Measurements from ENCODE around the gene CDC42EP5. TPM values are rescaled to one million over a fixed set of nuclear protein-coding genes. Genes with fewer than 3 reads are reported as not detected.

The CDC42EP5 gene
- total and polyA plus RNA-seq, 7 experiments from 2014 or later, result not detected

- no peak overlapping the region for H3K27ac Mint-ChIP-seq
- peaks cover 14 to 22% (median 20%) of the 10 kb centered on the region in 7 donors for H3K4me1 Mint-ChIP-seq
- CTCF ChIA-PET, result no interaction called here
- peaks cover 0 to 10% (median 3%) of the 10 kb centered on the region in 11 donors for H3K9me3 Mint-ChIP-seq
- no peak overlapping the region for H3K4me3 ChIP-seq (ENCODE audit: low read length)
- H3K27me3 Mint-ChIP-seq, result peaks cover 36 to 47% (median 40%) of the 10 kb centered on the region in 5 donors
- peaks cover 0 to 11% of the 10 kb centered on the region in 2 donors for H3K4me1 ChIP-seq (ENCODE audit: control insufficient read depth in 2 of 2, insufficient read depth in 2 of 2, low read length in 2 of 2)
- peaks cover 0 to 13% (median 3%) of the 10 kb centered on the region in 5 donors for H3K36me3 Mint-ChIP-seq
- H3K9me3 ChIP-seq (ENCODE audit: control insufficient read depth in 2 of 3, low read length in 3 of 3), result no peaks in the 10 kb centered on the region
- H3K27me3 ChIP-seq (ENCODE audit: control insufficient read depth in 2 of 2, insufficient read depth in 2 of 2, low read length in 2 of 2), result peaks cover 0 to 15% of the 10 kb centered on the region in 2 donors
- intact Hi-C loops (cut with micrococcal nuclease), result no loop called here
- no peaks in the 10 kb centered on the region for H3K36me3 ChIP-seq (ENCODE audit: control insufficient read depth in 2 of 3, insufficient read depth in 3 of 3, low read length in 3 of 3)
- POLR2A ChIA-PET, result no interaction called here
- ATAC-seq (no peak), DNase-seq (no peak)
- peak overlapping the region in 6 of 10 donors; percentile 1 to 60 (median 16) for H3K4me3 Mint-ChIP-seq
- no peak overlapping the region for H3K27ac ChIP-seq (ENCODE audit: low read depth, low read length)
Observed at GRCh38 chr19:54416695-54417491, 56.2 kb downstream of the CDC42EP5 start.

- Histone ChIP-seq H3K9me3 (ENCODE audit: control insufficient read depth in 2 of 3, low read length in 3 of 3) (no peaks in the 10 kb centered on the region), H3K27ac (ENCODE audit: low read depth, low read length) (no peak overlapping the region), H3K27me3 (ENCODE audit: control insufficient read depth in 2 of 2, insufficient read depth in 2 of 2, low read length in 2 of 2) (peaks cover 0 to 15% of the 10 kb centered on the region in 2 donors), H3K4me3 (ENCODE audit: low read length) (no peak overlapping the region), H3K4me1 (ENCODE audit: control insufficient read depth in 2 of 2, insufficient read depth in 2 of 2, low read length in 2 of 2) (peaks cover 0 to 11% of the 10 kb centered on the region in 2 donors), H3K36me3 (ENCODE audit: control insufficient read depth in 2 of 3, insufficient read depth in 3 of 3, low read length in 3 of 3) (no peaks in the 10 kb centered on the region)
- H3K27me3 Mint-ChIP-seq, result peaks cover 38 to 47% (median 40%) of the 10 kb centered on the region in 5 donors
- intact Hi-C loops (cut with micrococcal nuclease), result no loop called here
- peak overlapping the region in 2 of 10 donors; percentile 53 to 71 for H3K4me3 Mint-ChIP-seq
- ATAC-seq (no peak), DNase-seq (no peak)
- H3K27ac Mint-ChIP-seq, result no peak overlapping the region
- H3K36me3 Mint-ChIP-seq, result peaks cover 0 to 13% (median 3%) of the 10 kb centered on the region in 5 donors
- CTCF ChIA-PET, result no interaction called here
- peaks cover 0 to 10% (median 3%) of the 10 kb centered on the region in 11 donors for H3K9me3 Mint-ChIP-seq
- H3K4me1 Mint-ChIP-seq, result peaks cover 14 to 22% (median 20%) of the 10 kb centered on the region in 7 donors
- POLR2A ChIA-PET, result interaction anchor here (1.3 kb wide), 1 partner anchor 33 kb away, joined by 3 read pairs; the partner anchor contains the start of gene LENG8
Observed at GRCh38 chr19:54415901-54416673, 57.0 kb downstream of the CDC42EP5 start.

GRCh38 chr19:54415208-54415900, 57.7 kb downstream of the CDC42EP5 start, which contains the start of gene TTYH1:
Gene TTYH1, plus strand, starts transcription at chr19:54415464. Its CDS starts 89 bp downstream, at chr19:54415553.
- intact Hi-C loops (cut with micrococcal nuclease), result no loop called here
- Mint-ChIP-seq H3K27me3 (peaks cover 39 to 52% (median 43%) of the 10 kb centered on the region in 5 donors), H3K36me3 (peaks cover 0 to 13% (median 3%) of the 10 kb centered on the region in 5 donors), H3K9me3 (peaks cover 0 to 10% (median 3%) of the 10 kb centered on the region in 11 donors), H3K4me3 (peak within 1 kb of the TSS in 4 of 10 donors; percentile 26 to 71 (median 42)), H3K4me1 (peaks cover 14 to 22% (median 20%) of the 10 kb centered on the region in 7 donors), H3K27ac (no peak within 1 kb of the TSS)
- Histone ChIP-seq H3K9me3 (ENCODE audit: control insufficient read depth in 2 of 3, low read length in 3 of 3) (no peaks in the 10 kb centered on the region), H3K27me3 (ENCODE audit: control insufficient read depth in 2 of 2, insufficient read depth in 2 of 2, low read length in 2 of 2) (peaks cover 3 to 15% of the 10 kb centered on the region in 2 donors), H3K4me3 (ENCODE audit: low read length) (no peak within 1 kb of the TSS), H3K27ac (ENCODE audit: low read depth, low read length) (no peak within 1 kb of the TSS), H3K4me1 (ENCODE audit: control insufficient read depth in 2 of 2, insufficient read depth in 2 of 2, low read length in 2 of 2) (peaks cover 0 to 11% of the 10 kb centered on the region in 2 donors), H3K36me3 (ENCODE audit: control insufficient read depth in 2 of 3, insufficient read depth in 3 of 3, low read length in 3 of 3) (no peaks in the 10 kb centered on the region)
- DNase-seq, result peak in 5 of 9 donors; percentile 10 to 55 (median 29)
- ChIA-PET POLR2A (interaction anchor here (1.3 kb wide), 1 partner anchor 33 kb away, joined by 3 read pairs; the partner anchor contains the start of gene LENG8), CTCF (no interaction called here)
- peak; percentile 72 for ATAC-seq

Other genes with a start within 250 kb of the CDC42EP5 start
- gene LILRA6, start 230.5 kb downstream of the CDC42EP5 start, total RNA-seq, result 10 to 100 TPM in 1 of 5 experiments, 1 to 10 TPM in 1, under 1 TPM in 3; 0.24 to 27.0 (median 0.97) TPM
- gene LILRA6, start 230.5 kb downstream of the CDC42EP5 start, polyA plus RNA-seq, result under 1 TPM; 0.12 to 0.36 TPM
- 1 to 10 TPM in 3 of 5 experiments, under 1 TPM in 1, not detected in 1; 0.08 to 1.8 (median 1.2) TPM for gene LILRB5, start 216.0 kb downstream of the CDC42EP5 start, total RNA-seq
- not detected for gene LILRB5, start 216.0 kb downstream of the CDC42EP5 start, polyA plus RNA-seq
- 100 to 1,000 TPM in 1 of 5 experiments, 10 to 100 TPM in 1, 1 to 10 TPM in 2, not detected in 1; 1.5 to 131 (median 6.0) TPM for gene LILRB2, start 192.2 kb downstream of the CDC42EP5 start, total RNA-seq
- gene LILRB2, start 192.2 kb downstream of the CDC42EP5 start, polyA plus RNA-seq, result under 1 TPM in 1 of 2 donors, not detected in 1; 0.12 TPM
- gene LILRA5, start 160.1 kb downstream of the CDC42EP5 start, total RNA-seq, result 10 to 100 TPM in 1 of 5 experiments, 1 to 10 TPM in 1, under 1 TPM in 2, not detected in 1; 0.32 to 82.1 (median 5.1) TPM
- under 1 TPM in 1 of 2 donors, not detected in 1; 0.34 TPM for gene LILRA5, start 160.1 kb downstream of the CDC42EP5 start, polyA plus RNA-seq
- gene LILRA4, start 134.1 kb downstream of the CDC42EP5 start, total RNA-seq, result 1 to 10 TPM in 2 of 5 experiments, not detected in 3; 3.5 to 8.9 TPM
- not detected for gene LILRA4, start 134.1 kb downstream of the CDC42EP5 start, polyA plus RNA-seq
- gene LAIR1, start 108.4 kb downstream of the CDC42EP5 start, total RNA-seq, result 10 to 100 TPM; 47.0 to 92.3 (median 82.3) TPM
- gene LAIR1, start 108.4 kb downstream of the CDC42EP5 start, polyA plus RNA-seq, result 10 to 100 TPM; 48.6 to 98.1 TPM
- 1 to 10 TPM in 1 of 5 experiments, under 1 TPM in 1, not detected in 3; 0.10 to 1.8 TPM for gene TTYH1, start 57.8 kb downstream of the CDC42EP5 start, total RNA-seq
- gene TTYH1, start 57.8 kb downstream of the CDC42EP5 start, polyA plus RNA-seq, result under 1 TPM; 0.23 to 0.40 TPM
- gene LENG8, start 24.1 kb downstream of the CDC42EP5 start, total RNA-seq, result 100 to 1,000 TPM; 238 to 685 (median 503) TPM
- gene LENG8, start 24.1 kb downstream of the CDC42EP5 start, polyA plus RNA-seq, result 10 to 100 TPM in 1 of 2 donors, 1 to 10 TPM in 1; 6.2 to 16.8 TPM
- 1 to 10 TPM; 3.5 to 6.1 (median 4.3) TPM for gene LENG9, start 9.5 kb downstream of the CDC42EP5 start, total RNA-seq
- gene LENG9, start 9.5 kb downstream of the CDC42EP5 start, polyA plus RNA-seq, result under 1 TPM; 0.09 to 0.16 TPM
- 10 to 100 TPM in 1 of 5 experiments, 1 to 10 TPM in 2, under 1 TPM in 1, not detected in 1; 0.85 to 12.8 (median 2.2) TPM for gene LAIR2, start 29.5 kb upstream of the CDC42EP5 start, total RNA-seq
- gene LAIR2, start 29.5 kb upstream of the CDC42EP5 start, polyA plus RNA-seq, result 1 to 10 TPM; 2.5 to 5.5 TPM
- gene LILRA2, start 100.5 kb upstream of the CDC42EP5 start, total RNA-seq, result 10 to 100 TPM in 1 of 5 experiments, 1 to 10 TPM in 1, under 1 TPM in 3; 0.24 to 50.3 (median 0.87) TPM
- gene LILRA2, start 100.5 kb upstream of the CDC42EP5 start, polyA plus RNA-seq, result under 1 TPM; 0.18 to 0.38 TPM
- gene LILRA1, start 120.3 kb upstream of the CDC42EP5 start, total RNA-seq, result 10 to 100 TPM in 1 of 5 experiments, 1 to 10 TPM in 1, not detected in 3; 4.3 to 36.7 TPM
- under 1 TPM in 1 of 2 donors, not detected in 1; 0.14 TPM for gene LILRA1, start 120.3 kb upstream of the CDC42EP5 start, polyA plus RNA-seq
- gene LILRB1, start 157.2 kb upstream of the CDC42EP5 start, total RNA-seq, result 10 to 100 TPM in 1 of 5 experiments, 1 to 10 TPM in 3, not detected in 1; 1.1 to 56.5 (median 5.1) TPM
- under 1 TPM in 1 of 2 donors, not detected in 1; 0.09 TPM for gene LILRB1, start 157.2 kb upstream of the CDC42EP5 start, polyA plus RNA-seq
- gene LILRB4, start 189.7 kb upstream of the CDC42EP5 start, total RNA-seq, result 10 to 100 TPM in 1 of 5 experiments, 1 to 10 TPM in 3, under 1 TPM in 1; 0.15 to 20.2 (median 2.5) TPM
- not detected for gene LILRB4, start 189.7 kb upstream of the CDC42EP5 start, polyA plus RNA-seq